ENCODE results near the gene PTPRO. TPM values are rescaled to one million over a fixed set of nuclear protein-coding genes. Genes with fewer than 3 reads are reported as not detected.

The PTPRO gene
- total RNA-seq, 1 donor from 2014 or later, result 0.26 TPM

DNA sequence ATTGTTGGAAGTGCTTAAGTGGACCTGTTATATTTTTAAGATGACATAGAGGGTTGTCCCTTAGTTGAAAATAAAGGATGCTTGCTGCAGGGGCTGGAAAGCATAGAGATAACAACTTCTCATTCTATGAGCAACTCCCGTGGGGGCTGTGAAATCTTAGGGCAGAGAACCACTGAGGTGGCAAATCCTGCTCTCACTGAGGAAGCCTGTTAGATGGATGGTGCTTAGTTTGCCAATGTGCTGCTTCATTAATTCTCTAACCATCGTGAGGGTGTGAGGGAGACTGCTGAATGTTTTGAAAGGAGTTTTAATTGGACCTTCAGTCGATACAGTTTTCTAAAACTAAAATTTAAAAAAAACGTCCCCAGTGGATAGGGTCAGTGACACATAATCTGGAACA, 46.5 kb downstream of the PTPRO start:
- H3K4me3 Mint-ChIP-seq, result no peak overlapping the region
- intact Hi-C loops (cut with micrococcal nuclease), result no loop called here
- no peaks in the 10 kb centered on the region for H3K27me3 Mint-ChIP-seq (ENCODE audit: insufficient read depth)
- no peaks in the 10 kb centered on the region for H3K36me3 Mint-ChIP-seq (ENCODE audit: low read depth)
- H3K27ac Mint-ChIP-seq, result no peak overlapping the region
- no peaks in the 10 kb centered on the region for H3K9me3 Mint-ChIP-seq
- no peaks in the 10 kb centered on the region for H3K4me1 Mint-ChIP-seq (ENCODE audit: low read depth)
- DNase-seq (ENCODE audit: low spot score), result no peak

DNA sequence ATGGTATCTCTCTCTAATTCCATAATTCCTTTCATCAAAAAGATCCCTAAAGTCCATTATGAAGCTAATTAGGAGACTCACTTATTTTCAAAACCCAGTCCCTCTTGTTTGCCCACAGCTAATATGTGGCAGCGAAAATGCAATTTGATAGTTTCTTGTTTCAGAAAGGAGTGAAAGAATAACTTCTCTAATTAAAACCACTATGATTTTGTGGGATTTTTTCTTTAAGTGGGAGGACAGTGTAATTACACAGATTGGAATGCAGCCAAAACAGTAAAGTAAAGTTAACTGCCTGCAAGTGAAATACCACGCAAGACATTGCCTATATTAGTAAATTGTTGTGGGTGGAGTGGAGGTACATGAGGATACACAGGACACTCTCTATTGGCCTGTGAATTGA, 50.0 kb downstream of the PTPRO start:
- H3K36me3 Mint-ChIP-seq (ENCODE audit: low read depth), result no peaks in the 10 kb centered on the region
- H3K4me3 Mint-ChIP-seq, result no peak overlapping the region

DNA sequence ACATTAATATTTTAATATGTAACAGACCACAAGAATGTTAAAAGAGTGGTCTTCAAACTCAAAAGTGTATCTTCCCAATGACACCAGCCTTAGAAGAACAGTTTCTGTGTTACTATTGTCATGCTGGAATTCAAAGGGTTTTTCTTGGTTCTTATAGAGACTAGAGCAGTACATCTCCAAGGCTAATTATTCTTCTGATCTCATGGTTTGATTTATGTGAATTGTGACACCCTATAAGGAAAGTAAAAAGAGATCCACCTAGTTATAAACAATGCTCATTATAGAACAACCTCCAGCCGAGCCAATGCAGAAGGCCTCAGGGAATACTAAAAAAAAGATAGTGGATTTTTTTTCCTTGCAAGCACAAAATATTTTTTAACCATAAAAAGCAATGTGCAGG, 65.5 kb downstream of the PTPRO start:
- intact Hi-C loops (cut with micrococcal nuclease), result no loop called here
- H3K27me3 Mint-ChIP-seq (ENCODE audit: insufficient read depth), result peaks cover 10% of the 10 kb centered on the region
- no peak overlapping the region for H3K4me3 Mint-ChIP-seq
- H3K9me3 Mint-ChIP-seq, result no peaks in the 10 kb centered on the region
- no peak for DNase-seq (ENCODE audit: low spot score)
- no peaks in the 10 kb centered on the region for H3K36me3 Mint-ChIP-seq (ENCODE audit: low read depth)
- no peak overlapping the region for H3K27ac Mint-ChIP-seq
- H3K4me1 Mint-ChIP-seq (ENCODE audit: low read depth), result no peaks in the 10 kb centered on the region

More for the DNA sequence above, 50.0 kb downstream of the PTPRO start:
- Mint-ChIP-seq H3K27me3 (ENCODE audit: insufficient read depth) (no peaks in the 10 kb centered on the region), H3K4me1 (ENCODE audit: low read depth) (no peaks in the 10 kb centered on the region), H3K27ac (no peak overlapping the region), H3K9me3 (peaks cover 7% of the 10 kb centered on the region)
- intact Hi-C loops (cut with micrococcal nuclease), result no loop called here
- DNase-seq (ENCODE audit: low spot score), result no peak

DNA sequence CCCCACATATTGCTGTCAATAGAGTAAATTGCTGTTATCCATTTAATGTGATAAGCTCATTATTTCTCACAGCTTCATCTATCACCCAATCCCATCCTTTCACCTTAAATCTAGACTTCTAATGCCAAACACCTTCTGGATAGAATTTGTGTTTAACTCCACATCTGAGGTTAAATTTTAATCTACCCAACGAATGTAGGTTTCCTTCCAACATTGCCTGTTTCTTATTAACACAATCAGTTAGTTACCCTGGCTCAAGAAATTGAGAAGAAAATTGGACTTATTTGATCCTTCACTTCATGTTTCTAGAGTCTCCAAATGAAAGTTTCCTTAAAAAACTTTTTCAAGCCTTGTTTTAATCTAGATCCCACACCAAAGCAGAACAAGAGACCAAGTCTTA, 67.3 kb downstream of the PTPRO start:
- intact Hi-C loops (cut with micrococcal nuclease), result no loop called here
- no peak for DNase-seq (ENCODE audit: low spot score)
- Mint-ChIP-seq H3K27me3 (ENCODE audit: insufficient read depth) (peaks cover 7% of the 10 kb centered on the region), H3K27ac (no peak overlapping the region), H3K36me3 (ENCODE audit: low read depth) (no peaks in the 10 kb centered on the region), H3K4me3 (no peak overlapping the region), H3K4me1 (ENCODE audit: low read depth) (no peaks in the 10 kb centered on the region), H3K9me3 (no peaks in the 10 kb centered on the region)

DNA sequence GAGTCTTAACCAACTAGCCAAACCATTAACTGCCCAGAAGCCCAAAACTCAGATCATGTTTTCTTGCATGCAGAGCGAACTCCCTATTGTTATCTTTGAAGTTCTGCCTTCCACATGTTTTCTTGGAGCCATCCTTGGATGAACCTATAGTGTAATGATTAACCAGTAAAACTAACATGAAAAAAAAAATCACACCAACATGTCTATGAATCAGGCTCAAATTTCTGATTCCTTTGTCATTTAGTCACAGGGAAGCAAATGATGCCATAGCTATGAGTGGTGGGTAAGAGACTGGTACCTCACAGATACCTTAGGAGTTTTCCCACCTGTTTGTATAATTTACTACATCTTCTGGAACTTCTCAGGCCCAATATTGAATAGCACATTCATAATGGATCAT, 70.7 kb downstream of the PTPRO start:
- intact Hi-C loops (cut with micrococcal nuclease), result no loop called here
- H3K27ac Mint-ChIP-seq, result no peak overlapping the region
- H3K27me3 Mint-ChIP-seq (ENCODE audit: insufficient read depth), result peaks cover 6% of the 10 kb centered on the region
- H3K36me3 Mint-ChIP-seq (ENCODE audit: low read depth), result no peaks in the 10 kb centered on the region
- no peak for DNase-seq (ENCODE audit: low spot score)
- no peaks in the 10 kb centered on the region for H3K4me1 Mint-ChIP-seq (ENCODE audit: low read depth)
- no peaks in the 10 kb centered on the region for H3K9me3 Mint-ChIP-seq
- no peak overlapping the region for H3K4me3 Mint-ChIP-seq

DNA sequence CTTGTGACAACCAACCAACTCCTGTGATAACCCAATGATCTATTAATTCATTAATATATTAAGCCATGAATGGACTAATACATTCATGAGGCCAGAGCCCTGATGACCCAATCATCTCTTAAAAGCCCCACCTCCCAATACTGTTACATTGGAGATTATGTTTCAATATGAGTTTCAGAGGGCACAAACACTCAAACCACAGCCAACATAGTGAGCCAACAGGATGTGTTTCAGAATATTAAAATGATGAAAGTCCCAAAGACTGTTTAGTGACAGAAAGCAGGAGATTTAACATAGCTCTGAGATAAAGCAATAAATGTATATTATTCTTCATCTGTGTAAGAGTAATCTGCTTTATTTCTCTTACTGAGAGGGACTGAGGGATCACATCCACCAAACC, 71.7 kb downstream of the PTPRO start:
- Mint-ChIP-seq H3K9me3 (no peaks in the 10 kb centered on the region), H3K4me3 (no peak overlapping the region), H3K36me3 (ENCODE audit: low read depth) (no peaks in the 10 kb centered on the region), H3K27ac (no peak overlapping the region), H3K4me1 (ENCODE audit: low read depth) (no peaks in the 10 kb centered on the region), H3K27me3 (ENCODE audit: insufficient read depth) (peaks cover 6% of the 10 kb centered on the region)
- DNase-seq (ENCODE audit: low spot score), result no peak
- intact Hi-C loops (cut with micrococcal nuclease), result no loop called here

DNA sequence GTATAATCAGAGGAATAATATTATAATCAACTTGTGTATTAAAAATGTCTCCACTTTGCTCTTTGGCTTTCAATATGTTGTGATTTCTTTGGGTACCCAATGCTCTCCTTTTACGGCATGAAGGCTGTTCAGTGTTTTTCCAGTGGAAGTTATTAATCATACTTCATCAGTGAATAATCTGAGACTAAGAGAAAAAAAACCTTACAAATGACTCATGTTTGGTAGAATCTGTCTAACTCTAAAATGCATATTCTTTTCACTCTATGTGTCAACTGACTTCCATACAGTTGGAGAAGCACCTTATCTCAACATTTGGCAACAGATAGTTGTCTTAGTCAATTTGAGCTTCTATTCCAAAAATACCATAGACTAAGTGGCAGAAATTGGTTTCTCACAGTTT, 82.2 kb downstream of the PTPRO start:
- Mint-ChIP-seq H3K4me1 (ENCODE audit: low read depth) (no peaks in the 10 kb centered on the region), H3K9me3 (no peaks in the 10 kb centered on the region), H3K4me3 (no peak overlapping the region), H3K27me3 (ENCODE audit: insufficient read depth) (peaks cover 4% of the 10 kb centered on the region), H3K27ac (no peak overlapping the region), H3K36me3 (ENCODE audit: low read depth) (no peaks in the 10 kb centered on the region)
- no peak for DNase-seq (ENCODE audit: low spot score)
- intact Hi-C loops (cut with micrococcal nuclease), result no loop called here

DNA sequence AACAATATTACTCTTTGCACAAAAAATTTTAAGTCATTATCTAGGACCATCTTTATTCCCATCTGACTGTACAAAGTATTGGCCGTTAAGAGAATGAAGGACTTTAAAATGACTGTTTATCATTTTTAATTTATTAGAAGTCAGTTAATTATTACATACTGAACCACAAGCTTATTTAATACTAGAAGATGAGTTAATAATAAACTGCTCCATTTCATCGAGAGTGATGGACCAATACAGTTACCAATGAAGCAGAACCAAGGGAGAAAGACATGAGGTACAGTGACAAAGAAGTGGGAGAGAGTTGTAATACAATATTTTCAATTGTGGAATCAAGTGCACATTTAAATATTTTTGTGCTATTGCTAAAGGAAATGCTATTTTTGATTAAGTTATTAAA, 83.3 kb downstream of the PTPRO start:
- H3K9me3 Mint-ChIP-seq, result no peaks in the 10 kb centered on the region
- H3K36me3 Mint-ChIP-seq (ENCODE audit: low read depth), result no peaks in the 10 kb centered on the region
- H3K27me3 Mint-ChIP-seq (ENCODE audit: insufficient read depth), result peaks cover 5% of the 10 kb centered on the region
- intact Hi-C loops (cut with micrococcal nuclease), result no loop called here
- H3K4me3 Mint-ChIP-seq, result no peak overlapping the region
- no peaks in the 10 kb centered on the region for H3K4me1 Mint-ChIP-seq (ENCODE audit: low read depth)
- H3K27ac Mint-ChIP-seq, result no peak overlapping the region
- DNase-seq (ENCODE audit: low spot score), result no peak

DNA sequence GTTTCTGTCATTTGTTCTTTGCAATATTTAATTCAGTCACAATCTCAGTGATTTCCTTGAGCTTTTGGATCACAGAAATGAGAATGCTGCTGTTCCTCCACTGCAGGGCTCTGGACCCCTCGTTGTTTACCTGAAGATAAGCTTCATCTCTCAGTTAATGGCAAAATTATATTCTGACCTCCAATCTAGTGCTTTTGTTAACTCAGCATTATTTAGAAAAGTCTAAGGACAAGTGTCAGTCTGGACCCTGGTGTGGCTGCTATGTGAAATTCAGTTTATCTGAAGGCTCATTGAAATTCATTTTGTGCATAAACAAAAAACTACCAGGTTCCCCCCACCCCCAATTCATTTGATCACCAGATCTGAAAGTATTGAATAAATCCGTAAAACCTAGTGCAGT, 84.7 kb downstream of the PTPRO start:
- peaks cover 5% of the 10 kb centered on the region for H3K27me3 Mint-ChIP-seq (ENCODE audit: insufficient read depth)
- H3K27ac Mint-ChIP-seq, result no peak overlapping the region
- DNase-seq (ENCODE audit: low spot score), result no peak
- intact Hi-C loops (cut with micrococcal nuclease), result no loop called here
- H3K9me3 Mint-ChIP-seq, result no peaks in the 10 kb centered on the region
- no peaks in the 10 kb centered on the region for H3K36me3 Mint-ChIP-seq (ENCODE audit: low read depth)
- H3K4me1 Mint-ChIP-seq (ENCODE audit: low read depth), result no peaks in the 10 kb centered on the region
- no peak overlapping the region for H3K4me3 Mint-ChIP-seq

DNA sequence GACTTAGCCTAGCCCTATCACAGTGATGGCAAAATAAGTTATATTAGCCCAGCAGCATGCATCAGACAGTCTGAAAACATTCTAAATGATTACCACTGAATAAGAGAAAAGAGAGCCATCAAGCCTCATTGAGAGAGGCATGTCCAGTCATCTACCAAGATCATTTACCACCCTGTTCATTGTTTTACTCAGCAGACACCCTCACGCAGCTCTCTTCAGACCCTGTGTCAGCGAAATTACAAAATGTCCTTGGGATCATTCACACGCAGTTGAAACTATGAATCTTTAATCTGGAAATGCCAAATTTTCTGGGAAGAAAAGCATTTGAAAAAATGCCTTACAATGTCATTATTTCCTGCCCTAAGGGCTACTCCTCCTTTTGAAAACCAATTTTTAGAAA, 89.5 kb downstream of the PTPRO start:
- Mint-ChIP-seq H3K4me3 (no peak overlapping the region), H3K27ac (no peak overlapping the region), H3K36me3 (ENCODE audit: low read depth) (no peaks in the 10 kb centered on the region)

DNA sequence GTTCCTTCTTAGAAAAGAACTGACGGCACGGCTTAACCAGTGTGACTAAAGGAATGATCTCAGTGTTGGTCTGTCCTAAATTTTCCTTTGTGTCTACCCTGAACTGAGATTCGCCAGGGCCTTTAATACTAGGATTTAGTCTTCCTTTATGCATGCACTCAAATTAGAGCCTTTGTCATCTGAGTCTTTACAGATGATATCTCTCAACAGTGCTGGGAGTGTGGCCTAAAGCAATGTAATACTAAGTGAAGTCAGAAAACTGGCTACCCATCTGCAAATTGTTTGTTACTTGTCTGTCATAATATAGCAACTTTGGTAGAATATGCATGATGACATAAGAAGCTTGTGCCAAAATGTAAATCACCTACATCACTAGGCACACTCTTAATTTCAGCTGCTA, 95.4 kb downstream of the PTPRO start:
- intact Hi-C loops (cut with micrococcal nuclease), result no loop called here
- Mint-ChIP-seq H3K9me3 (no peaks in the 10 kb centered on the region), H3K27ac (no peak overlapping the region), H3K36me3 (ENCODE audit: low read depth) (no peaks in the 10 kb centered on the region), H3K4me1 (ENCODE audit: low read depth) (no peaks in the 10 kb centered on the region), H3K27me3 (ENCODE audit: insufficient read depth) (no peaks in the 10 kb centered on the region), H3K4me3 (no peak overlapping the region)
- no peak for DNase-seq (ENCODE audit: low spot score)

More for the DNA sequence above, 89.5 kb downstream of the PTPRO start:
- Mint-ChIP-seq H3K9me3 (no peaks in the 10 kb centered on the region), H3K4me1 (ENCODE audit: low read depth) (no peaks in the 10 kb centered on the region), H3K27me3 (ENCODE audit: insufficient read depth) (peaks cover 5% of the 10 kb centered on the region)
- intact Hi-C loops (cut with micrococcal nuclease), result no loop called here
- DNase-seq (ENCODE audit: low spot score), result no peak

DNA sequence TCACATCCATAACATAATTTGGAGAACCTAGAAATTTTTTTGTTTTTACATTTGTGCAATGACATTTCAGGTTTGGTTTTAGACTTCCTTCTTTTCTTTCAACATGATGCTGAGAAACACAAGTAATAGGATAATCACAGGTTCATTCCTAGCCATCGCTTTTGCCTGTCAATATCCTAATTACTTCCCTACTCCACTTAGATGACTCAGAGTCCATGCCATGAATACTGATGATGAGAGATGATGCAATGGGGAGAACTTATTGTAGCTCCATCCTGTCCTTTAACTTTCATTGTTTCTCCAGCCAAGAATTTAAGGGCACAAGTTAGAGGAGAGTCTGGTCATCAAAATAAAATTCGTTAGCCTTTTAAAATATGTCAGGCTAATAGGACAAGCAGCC, 101.3 kb downstream of the PTPRO start:
- Mint-ChIP-seq H3K4me3 (no peak overlapping the region), H3K4me1 (ENCODE audit: low read depth) (no peaks in the 10 kb centered on the region), H3K27me3 (ENCODE audit: insufficient read depth) (no peaks in the 10 kb centered on the region), H3K9me3 (no peaks in the 10 kb centered on the region), H3K27ac (no peak overlapping the region), H3K36me3 (ENCODE audit: low read depth) (no peaks in the 10 kb centered on the region)
- DNase-seq (ENCODE audit: low spot score), result no peak
- intact Hi-C loops (cut with micrococcal nuclease), result no loop called here

DNA sequence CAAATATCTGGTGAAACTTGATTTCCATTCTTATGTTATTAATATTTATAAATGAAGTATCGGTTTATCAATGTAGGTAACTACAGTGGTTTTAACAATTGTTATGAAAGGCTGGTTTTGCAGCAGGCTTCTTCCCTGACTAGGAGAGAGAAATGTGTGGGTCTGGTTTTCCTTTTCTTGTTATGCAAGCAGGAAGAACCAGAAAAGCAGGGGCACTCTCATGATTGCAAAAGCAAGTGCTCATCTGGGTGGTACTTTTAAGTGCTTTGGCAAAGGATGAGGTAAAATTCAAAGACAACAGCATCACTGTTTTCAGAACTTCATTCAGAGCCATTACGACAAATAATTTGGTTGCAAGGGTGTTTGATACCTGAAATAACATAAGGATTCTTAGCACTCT, 105.6 kb downstream of the PTPRO start:
- DNase-seq (ENCODE audit: low spot score), result no peak
- H3K27me3 Mint-ChIP-seq (ENCODE audit: insufficient read depth), result no peaks in the 10 kb centered on the region
- intact Hi-C loops (cut with micrococcal nuclease), result no loop called here
- H3K4me1 Mint-ChIP-seq (ENCODE audit: low read depth), result no peaks in the 10 kb centered on the region
- no peaks in the 10 kb centered on the region for H3K9me3 Mint-ChIP-seq
- no peak overlapping the region for H3K27ac Mint-ChIP-seq
- H3K4me3 Mint-ChIP-seq, result no peak overlapping the region
- no peaks in the 10 kb centered on the region for H3K36me3 Mint-ChIP-seq (ENCODE audit: low read depth)

DNA sequence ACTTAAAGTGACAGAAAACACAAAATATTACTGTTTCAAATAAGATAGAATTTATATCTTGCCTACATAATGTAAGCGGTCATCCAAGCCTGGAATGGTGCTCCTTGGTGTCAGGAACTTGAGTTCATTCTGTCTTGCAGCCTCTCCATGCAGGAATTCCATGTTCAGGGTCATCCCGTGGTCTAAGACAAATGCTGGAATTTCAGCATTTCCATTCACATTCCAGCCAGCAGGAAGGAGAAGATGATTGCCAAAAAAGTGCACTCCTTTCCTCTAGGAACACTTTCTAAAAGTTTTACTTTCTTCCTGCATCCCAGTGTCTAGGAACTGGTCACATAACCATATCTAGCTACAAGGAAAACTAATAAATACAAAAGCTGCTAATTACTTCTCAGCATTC, 106.3 kb downstream of the PTPRO start:
- intact Hi-C loops (cut with micrococcal nuclease), result no loop called here
- Mint-ChIP-seq H3K36me3 (ENCODE audit: low read depth) (no peaks in the 10 kb centered on the region), H3K4me1 (ENCODE audit: low read depth) (no peaks in the 10 kb centered on the region), H3K4me3 (no peak overlapping the region), H3K9me3 (no peaks in the 10 kb centered on the region), H3K27ac (no peak overlapping the region), H3K27me3 (ENCODE audit: insufficient read depth) (no peaks in the 10 kb centered on the region)
- DNase-seq (ENCODE audit: low spot score), result no peak
